ENCODE data around the gene KIF18B. TPM values are rescaled to one million over a fixed set of nuclear protein-coding genes. Genes with fewer than 3 reads are reported as not detected.

Gene KIF18B
- total RNA-seq, 1 donor from 2014 or later = 0.13 TPM

GRCh38 chr17:44971776-44972483 lies 24.4 kb upstream of the KIF18B start:
- no peak for DNase-seq (ENCODE audit: low spot score)
- intact Hi-C loops (cut with DNase I) = no loop called here

- DNase-seq (ENCODE audit: low spot score) = no peak
- intact Hi-C loops (cut with DNase I) = no loop called here
Measured at GRCh38 chr17:44970136-44970741, 22.7 kb upstream of the KIF18B start.

- intact Hi-C loops (cut with DNase I) = loop anchor here (5.0 kb wide), 1 partner anchor 48 kb away; no protein-coding TSS in a partner anchor
Measured at GRCh38 chr17:44969144-44969780, 21.7 kb upstream of the KIF18B start.

GRCh38 chr17:44968225-44969143 lies 20.9 kb upstream of the KIF18B start, which contains the start of gene C1QL1:
Gene C1QL1 (minus strand): TSS chr17:44968303. CDS start chr17:44968048, 255 bp downstream.
- peak; percentile 94 for DNase-seq (ENCODE audit: low spot score)
- intact Hi-C loops (cut with DNase I) = loop anchor here (5.0 kb wide), 1 partner anchor 49 kb away; no protein-coding TSS in a partner anchor

More at GRCh38 chr17:44969144-44969780, 21.7 kb upstream of the KIF18B start:
- no peak for DNase-seq (ENCODE audit: low spot score)

GRCh38 chr17:44967907-44968224 lies 20.3 kb upstream of the KIF18B start:
- intact Hi-C loops (cut with DNase I) = loop anchor here (5.0 kb wide), 1 partner anchor 49 kb away; no protein-coding TSS in a partner anchor
- no peak for DNase-seq (ENCODE audit: low spot score)

- intact Hi-C loops (cut with DNase I) = loop anchor here (5.0 kb wide), 1 partner anchor 50 kb away; no protein-coding TSS in a partner anchor
- no peak for DNase-seq (ENCODE audit: low spot score)
Measured at GRCh38 chr17:44967026-44967906, 19.7 kb upstream of the KIF18B start.

- intact Hi-C loops (cut with DNase I) = loop anchor here (5.0 kb wide), 1 partner anchor 51 kb away; no protein-coding TSS in a partner anchor
- no peak for DNase-seq (ENCODE audit: low spot score)
Measured at GRCh38 chr17:44966348-44967025, 18.9 kb upstream of the KIF18B start.

- DNase-seq (ENCODE audit: low spot score) = no peak
- intact Hi-C loops (cut with DNase I) = loop anchor here (5.0 kb wide), 1 partner anchor 52 kb away; no protein-coding TSS in a partner anchor
Measured at GRCh38 chr17:44965481-44966234, 18.1 kb upstream of the KIF18B start.

- intact Hi-C loops (cut with DNase I) = no loop called here
Measured at GRCh38 chr17:44961921-44962350, 14.4 kb upstream of the KIF18B start.

GRCh38 chr17:44960691-44961090 lies 13.1 kb upstream of the KIF18B start:
- intact Hi-C loops (cut with DNase I) = no loop called here

More at GRCh38 chr17:44961921-44962350, 14.4 kb upstream of the KIF18B start:
- no peak for DNase-seq (ENCODE audit: low spot score)

GRCh38 chr17:44959821-44960531 lies 12.4 kb upstream of the KIF18B start:
- intact Hi-C loops (cut with DNase I) = no loop called here
- no peak for DNase-seq (ENCODE audit: low spot score)

More at GRCh38 chr17:44960691-44961090, 13.1 kb upstream of the KIF18B start:
- DNase-seq (ENCODE audit: low spot score) = no peak

- intact Hi-C loops (cut with DNase I) = no loop called here
- peak; percentile 53 for DNase-seq (ENCODE audit: low spot score)
Measured at GRCh38 chr17:44956998-44957981, 9.7 kb upstream of the KIF18B start.

- peak; percentile 31 for DNase-seq (ENCODE audit: low spot score)
- intact Hi-C loops (cut with DNase I) = no loop called here
Measured at GRCh38 chr17:44955674-44956425, 8.3 kb upstream of the KIF18B start.

- intact Hi-C loops (cut with DNase I) = no loop called here
- peak; percentile 15 for DNase-seq (ENCODE audit: low spot score)
Measured at GRCh38 chr17:44952946-44953475, 5.4 kb upstream of the KIF18B start.
